ENCODE measurements around the gene CAPN14.

DNA sequence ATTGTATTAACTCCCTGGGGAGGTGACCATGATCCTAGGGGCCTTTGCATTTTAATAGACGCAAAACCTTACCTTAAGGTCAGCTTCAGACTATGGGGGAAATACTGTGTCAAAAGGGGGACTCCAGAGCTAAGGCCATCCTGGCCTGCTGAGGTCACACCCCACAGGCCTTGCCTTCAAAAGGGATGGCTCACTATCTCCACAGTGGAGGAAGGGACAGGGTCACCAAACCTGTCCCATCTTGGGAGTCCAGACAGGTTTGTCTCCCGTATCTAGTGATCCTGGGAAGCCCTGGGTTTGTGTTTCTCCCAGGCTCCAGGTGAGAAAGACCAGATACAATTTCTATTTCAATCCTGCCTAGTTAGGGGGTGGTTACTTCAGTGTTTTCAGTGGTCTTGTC, 24.9 kb downstream of the CAPN14 start:
- TF ChIP-seq, protein P1, sequence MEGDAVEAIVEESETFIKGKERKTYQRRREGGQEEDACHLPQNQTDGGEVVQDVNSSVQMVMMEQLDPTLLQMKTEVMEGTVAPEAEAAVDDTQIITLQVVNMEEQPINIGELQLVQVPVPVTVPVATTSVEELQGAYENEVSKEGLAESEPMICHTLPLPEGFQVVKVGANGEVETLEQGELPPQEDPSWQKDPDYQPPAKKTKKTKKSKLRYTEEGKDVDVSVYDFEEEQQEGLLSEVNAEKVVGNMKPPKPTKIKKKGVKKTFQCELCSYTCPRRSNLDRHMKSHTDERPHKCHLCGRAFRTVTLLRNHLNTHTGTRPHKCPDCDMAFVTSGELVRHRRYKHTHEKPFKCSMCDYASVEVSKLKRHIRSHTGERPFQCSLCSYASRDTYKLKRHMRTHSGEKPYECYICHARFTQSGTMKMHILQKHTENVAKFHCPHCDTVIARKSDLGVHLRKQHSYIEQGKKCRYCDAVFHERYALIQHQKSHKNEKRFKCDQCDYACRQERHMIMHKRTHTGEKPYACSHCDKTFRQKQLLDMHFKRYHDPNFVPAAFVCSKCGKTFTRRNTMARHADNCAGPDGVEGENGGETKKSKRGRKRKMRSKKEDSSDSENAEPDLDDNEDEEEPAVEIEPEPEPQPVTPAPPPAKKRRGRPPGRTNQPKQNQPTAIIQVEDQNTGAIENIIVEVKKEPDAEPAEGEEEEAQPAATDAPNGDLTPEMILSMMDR (IDR thresholded peaks at IDR 0.05; ENCODE audit: low read length) = no peak
- no peak for TF ChIP-seq EZH2 (optimal IDR thresholded peaks at IDR 0.05; ENCODE audit: low read depth, low read length)

Measured in MM.1S (cell line).